BLaER1 treated with 17β-estradiol and CSF1 and Interleukin-3, amounts not matched to agents 10 nM and 100 nM (cell line): Measurements from ENCODE around the gene IL33.
A peak's percentile ranks its signal among the peaks of the same experiment; 100 is the strongest.

Experiments
- H3K27ac ChIP-seq, 11 experiments: shearing (Covaris generic); formaldehyde crosslinking; 2 replicates each; pipeline ENCODE4 v1.8.1; 2022
- H3K27me3 ChIP-seq, 11 experiments: shearing (Covaris generic); formaldehyde crosslinking; 2 replicates each; pipeline ENCODE4 v1.8.1; 2022
- H3K36me3 ChIP-seq, 11 experiments: shearing (Covaris generic); formaldehyde crosslinking; 2 replicates each; pipeline ENCODE4 v1.8.1; 2022
- H3K4me1 ChIP-seq, 10 experiments: shearing (Covaris generic); formaldehyde crosslinking; 2 replicates each; pipeline ENCODE4 v1.8.1; 2022
- H3K4me2 ChIP-seq, 11 experiments: shearing (Covaris generic); formaldehyde crosslinking; 2 replicates each; pipeline ENCODE4 v1.8.1; 2022
- H3K4me3 ChIP-seq, 10 experiments: shearing (Covaris generic); formaldehyde crosslinking; 2 replicates each; pipeline ENCODE4 v1.8.1; 2022
- H3K9ac ChIP-seq, 11 experiments: shearing (Covaris generic); formaldehyde crosslinking; 2 replicates each; pipeline ENCODE4 v1.8.1; 2022
- H3K9me3 ChIP-seq, 11 experiments: shearing (Covaris generic); formaldehyde crosslinking; replicated peaks in 1 of 11; 2 replicates each; pipeline ENCODE4 v1.8.1; 2022
- H4K20me1 ChIP-seq, 11 experiments: shearing (Covaris generic); formaldehyde crosslinking; 2 replicates each; pipeline ENCODE4 v1.8.1; 2022
- Cebpa-rat ChIP-seq, 11 experiments: shearing (Covaris generic); IDR thresholded peaks; 2 replicates each; pipeline ENCODE4 v1.8.1; 2022

The IL33 gene

GRCh38 chr9:6188466-6188865 lies 27.1 kb upstream of the IL33 start:
- Histone ChIP-seq H3K36me3 (no peaks in the 10 kb centered on the region), H3K9ac (no peak overlapping the region), H3K27ac (no peak overlapping the region), H3K4me2 (no peak overlapping the region), H3K27me3 (no peaks in the 10 kb centered on the region), H3K4me3 (no peak overlapping the region), H3K4me1 (no peaks in the 10 kb centered on the region), H4K20me1 (no peaks in the 10 kb centered on the region), H3K9me3 (no peaks in the 10 kb centered on the region)
- no peak for TF ChIP-seq Cebpa-rat (IDR thresholded peaks at IDR 0.05)

DNA sequence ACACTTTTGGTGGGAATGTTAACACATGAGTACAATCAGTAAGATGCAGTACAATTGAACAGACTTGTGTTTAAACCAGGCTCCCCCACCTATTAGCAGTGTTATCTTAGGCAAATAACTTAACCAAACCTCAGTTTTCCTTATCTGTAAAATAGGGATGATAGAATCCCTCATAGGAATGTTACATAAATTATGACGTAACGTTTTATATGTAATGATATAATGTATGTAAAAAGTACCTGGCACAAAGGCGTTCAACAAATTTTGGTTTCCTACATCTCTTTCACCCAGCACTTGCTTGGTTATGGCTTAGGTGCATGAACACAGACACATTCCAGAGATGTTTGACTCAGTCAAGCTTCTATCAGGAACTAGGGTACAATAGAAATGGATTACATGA lies 26.7 kb upstream of the IL33 start:
- Histone ChIP-seq H3K9ac (no peak overlapping the region), H3K36me3 (no peaks in the 10 kb centered on the region), H3K27me3 (no peaks in the 10 kb centered on the region), H3K9me3 (no peaks in the 10 kb centered on the region), H3K4me3 (no peak overlapping the region), H4K20me1 (no peaks in the 10 kb centered on the region), H3K27ac (no peak overlapping the region), H3K4me2 (no peak overlapping the region), H3K4me1 (no peaks in the 10 kb centered on the region)
- TF ChIP-seq Cebpa-rat (IDR thresholded peaks at IDR 0.05): no peak

- no peak for TF ChIP-seq Cebpa-rat (IDR thresholded peaks at IDR 0.05)
- H4K20me1 ChIP-seq: no peaks in the 10 kb centered on the region
- H3K4me2 ChIP-seq: no peak overlapping the region
- H3K27ac ChIP-seq: no peak overlapping the region
- H3K36me3 ChIP-seq: no peaks in the 10 kb centered on the region
- H3K4me1 ChIP-seq: no peaks in the 10 kb centered on the region
- H3K9me3 ChIP-seq: no peaks in the 10 kb centered on the region
- H3K4me3 ChIP-seq: no peak overlapping the region
- no peak overlapping the region for H3K9ac ChIP-seq
- H3K27me3 ChIP-seq: no peaks in the 10 kb centered on the region
These were observed 20.7 kb upstream of the IL33 start for GRCh38 chr9:6194934-6195333.

DNA sequence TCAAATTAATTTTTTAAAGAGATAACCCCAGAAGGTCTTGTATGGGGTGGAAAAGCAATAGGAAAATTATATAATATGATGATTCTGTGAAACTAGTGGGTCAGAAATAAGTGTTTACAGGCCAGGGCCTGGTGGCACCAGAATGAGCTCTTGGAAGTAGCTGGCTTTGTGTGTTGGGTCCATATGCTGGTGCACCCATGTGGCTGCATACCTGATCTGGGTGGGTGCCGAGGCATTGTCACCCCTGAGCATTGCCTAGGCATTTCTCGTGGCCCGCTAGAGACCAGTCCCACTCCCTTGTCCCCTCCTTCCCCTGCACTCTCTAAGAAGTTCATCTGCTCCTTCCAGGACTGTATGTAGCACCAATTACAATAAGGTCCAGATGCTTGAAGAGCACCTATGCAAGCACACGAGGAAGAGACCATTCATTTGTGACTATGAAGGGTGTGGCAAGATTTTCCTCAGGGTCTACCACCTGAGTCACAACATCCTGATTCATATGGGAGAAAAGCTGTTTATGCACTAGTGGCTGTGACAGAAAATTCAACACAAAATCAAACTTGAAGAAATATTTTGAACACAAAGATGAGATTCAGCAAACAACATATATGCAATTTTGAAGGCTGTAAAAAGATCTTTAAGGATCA lies 19.8 kb upstream of the IL33 start:
- Histone ChIP-seq H3K27me3 (no peaks in the 10 kb centered on the region), H4K20me1 (no peaks in the 10 kb centered on the region), H3K4me3 (no peak overlapping the region), H3K9me3 (no peaks in the 10 kb centered on the region), H3K27ac (no peak overlapping the region), H3K36me3 (no peaks in the 10 kb centered on the region), H3K4me2 (no peak overlapping the region), H3K9ac (no peak overlapping the region), H3K4me1 (no peaks in the 10 kb centered on the region)
- no peak for TF ChIP-seq Cebpa-rat (IDR thresholded peaks at IDR 0.05)

GRCh38 chr9:6197330-6197729 lies 18.3 kb upstream of the IL33 start:
- no peaks in the 10 kb centered on the region for H3K9me3 ChIP-seq
- no peak overlapping the region for H3K4me3 ChIP-seq
- no peak overlapping the region for H3K27ac ChIP-seq
- H3K4me1 ChIP-seq: no peaks in the 10 kb centered on the region
- no peak overlapping the region for H3K9ac ChIP-seq
- H3K27me3 ChIP-seq: no peaks in the 10 kb centered on the region
- TF ChIP-seq Cebpa-rat (IDR thresholded peaks at IDR 0.05): no peak
- no peaks in the 10 kb centered on the region for H3K36me3 ChIP-seq
- H4K20me1 ChIP-seq: no peaks in the 10 kb centered on the region
- H3K4me2 ChIP-seq: no peak overlapping the region

DNA sequence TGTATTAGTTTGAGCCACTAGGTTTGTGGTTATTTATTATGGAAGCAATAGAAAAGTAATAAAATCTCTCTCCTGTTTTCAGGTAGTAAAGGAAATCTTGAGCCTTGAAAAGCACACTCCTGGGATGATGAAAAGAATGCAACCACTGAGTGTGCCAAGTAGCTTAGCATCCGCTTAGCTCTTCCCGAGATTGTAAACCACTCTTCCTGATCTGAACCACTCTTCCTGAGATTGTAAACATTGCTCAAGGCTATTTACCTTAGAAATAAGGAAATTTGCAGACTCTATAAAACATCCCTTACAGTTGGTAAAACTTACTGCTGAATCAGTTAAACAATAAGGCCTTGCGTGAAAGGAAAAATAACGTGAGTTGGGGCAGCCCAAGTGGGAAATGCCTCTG lies 17.4 kb upstream of the IL33 start:
- TF ChIP-seq Cebpa-rat (IDR thresholded peaks at IDR 0.05): no peak
- Histone ChIP-seq H4K20me1 (no peaks in the 10 kb centered on the region), H3K4me1 (no peaks in the 10 kb centered on the region), H3K4me2 (no peak overlapping the region), H3K27me3 (no peaks in the 10 kb centered on the region), H3K36me3 (no peaks in the 10 kb centered on the region), H3K9me3 (no peaks in the 10 kb centered on the region), H3K4me3 (no peak overlapping the region), H3K9ac (no peak overlapping the region), H3K27ac (no peak overlapping the region)

GRCh38 chr9:6199596-6199995 lies 16.0 kb upstream of the IL33 start:
- no peaks in the 10 kb centered on the region for H3K27me3 ChIP-seq
- no peak overlapping the region for H3K4me2 ChIP-seq
- H4K20me1 ChIP-seq: no peaks in the 10 kb centered on the region
- H3K4me3 ChIP-seq: no peak overlapping the region
- TF ChIP-seq Cebpa-rat (IDR thresholded peaks at IDR 0.05): no peak
- H3K36me3 ChIP-seq: no peaks in the 10 kb centered on the region
- no peaks in the 10 kb centered on the region for H3K4me1 ChIP-seq
- peaks cover 0 to 5% (median 0%) of the 10 kb centered on the region in 11 experiments; a peak in 1 of 22 replicates for H3K9me3 ChIP-seq
- no peak overlapping the region for H3K9ac ChIP-seq
- no peak overlapping the region for H3K27ac ChIP-seq

DNA sequence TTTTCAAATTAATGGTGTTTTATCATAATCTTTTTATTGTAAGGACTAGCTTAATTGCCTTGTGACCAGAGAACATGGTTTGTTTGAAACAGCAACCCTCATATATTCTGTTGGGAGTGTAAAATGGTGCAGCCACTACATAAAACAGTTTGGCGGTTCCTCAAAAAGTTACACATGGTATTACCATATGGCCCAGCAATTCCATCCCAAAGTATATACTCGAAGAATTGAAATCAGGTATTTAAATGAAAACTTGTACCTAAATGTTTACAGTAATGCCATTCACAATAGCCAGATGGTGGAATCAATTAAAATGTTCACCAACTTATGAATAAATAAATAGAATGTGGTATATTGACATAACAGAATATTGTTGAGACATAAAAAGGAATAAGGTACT lies 14.8 kb upstream of the IL33 start:
- no peak overlapping the region for H3K4me2 ChIP-seq
- no peaks in the 10 kb centered on the region for H3K36me3 ChIP-seq
- TF ChIP-seq Cebpa-rat (IDR thresholded peaks at IDR 0.05): no peak
- H3K4me1 ChIP-seq: no peaks in the 10 kb centered on the region
- H3K9ac ChIP-seq: no peak overlapping the region
- H3K27ac ChIP-seq: no peak overlapping the region
- H3K9me3 ChIP-seq: peaks cover 0 to 6% (median 0%) of the 10 kb centered on the region in 11 experiments; a peak in 1 of 22 replicates
- no peaks in the 10 kb centered on the region for H3K27me3 ChIP-seq
- H4K20me1 ChIP-seq: no peaks in the 10 kb centered on the region
- H3K4me3 ChIP-seq: no peak overlapping the region

DNA sequence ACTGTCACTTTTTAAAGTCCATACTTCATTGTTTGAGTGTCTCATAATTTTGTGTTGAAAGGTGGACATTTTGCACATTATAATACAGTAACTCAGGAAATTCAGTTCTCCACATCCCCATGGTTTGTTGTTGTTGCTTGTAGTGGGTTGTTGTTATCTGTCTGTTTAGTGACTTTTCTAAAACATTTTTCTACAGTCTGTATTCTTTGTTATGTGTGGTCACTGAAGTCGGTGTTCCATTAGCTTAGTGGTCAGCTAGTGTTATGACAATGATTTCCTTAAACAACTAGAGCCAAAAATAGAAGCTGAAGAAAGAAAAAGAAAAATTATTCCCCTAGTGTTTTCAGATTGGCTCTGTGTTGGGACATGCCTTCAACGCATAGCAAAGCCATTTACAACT lies 5.6 kb upstream of the IL33 start:
- H3K27ac ChIP-seq: no peak overlapping the region
- H3K4me1 ChIP-seq: peaks cover 0 to 8% (median 2%) of the 10 kb centered on the region in 10 experiments; a peak in 3 of 20 replicates
- no peaks in the 10 kb centered on the region for H3K27me3 ChIP-seq
- H4K20me1 ChIP-seq: no peaks in the 10 kb centered on the region
- no peak for TF ChIP-seq Cebpa-rat (IDR thresholded peaks at IDR 0.05)
- H3K9ac ChIP-seq: no peak overlapping the region
- H3K9me3 ChIP-seq: peaks cover 28 to 49% (median 37%) of the 10 kb centered on the region in 11 experiments
- H3K4me2 ChIP-seq: no peak overlapping the region
- 0 out of 22 replicates have a peak, but pooled peaks cover 0 to 4% (median 0%) of the 10 kb centered on the region in 11 experiments for H3K36me3 ChIP-seq
- H3K4me3 ChIP-seq: no peak overlapping the region

- Histone ChIP-seq H3K36me3 (0 out of 22 replicates have a peak, but pooled peaks cover 0 to 4% (median 0%) of the 10 kb centered on the region in 11 experiments), H3K9ac (no peak overlapping the region), H3K4me2 (peak overlapping the region in 2 of 11 experiments; percentile 16 to 33; a peak in 3 of 22 replicates), H3K27me3 (no peaks in the 10 kb centered on the region), H3K4me1 (peaks cover 0 to 18% (median 4%) of the 10 kb centered on the region in 10 experiments; a peak in 8 of 20 replicates), H3K27ac (no peak overlapping the region), H4K20me1 (no peaks in the 10 kb centered on the region), H3K9me3 (peaks cover 26 to 40% (median 30%) of the 10 kb centered on the region in 11 experiments), H3K4me3 (no peak overlapping the region)
- no peak for TF ChIP-seq Cebpa-rat (IDR thresholded peaks at IDR 0.05)
These were observed 2.8 kb upstream of the IL33 start for GRCh38 chr9:6212722-6213375.
